H1 (cell line): ENCODE results near the gene ANKRD34B. TPM values are rescaled to one million over a fixed set of nuclear protein-coding genes. Genes with fewer than 3 reads are reported as not detected.

Experiments used
- CHD1 ChIP-seq: IDR thresholded peaks from 2 replicates; pipeline ENCODE4 v1.6.1; 2012; ENCODE audit warnings: low read depth, low read length, improper control_type of control experiment
- KDM4A ChIP-seq: IDR thresholded peaks from one replicate; pipeline ENCODE4 v1.7.1; 2012; ENCODE audit warnings: low read depth, mild to moderate bottlenecking, moderate library complexity, low read length, inconsistent platforms; ENCODE audit not compliant: severe bottlenecking
- polyA plus RNA-seq, 7 experiments: library from polyadenylated mRNA; depleted of rRNA in 3 of 7; stranded (reverse) in 5 of 7; unstranded in 2 of 7; fragments of >200 nt in 5 of 7; fragments of 200-250 nt in 2 of 7; gene quantifications; 1 replicate in 5 of 7; 2 replicates in 1 of 7; 4 replicates in 1 of 7; pipeline versions ENCODE4 v1.2.1 to v1.2.3, GENCODE V29; 2011 to 2013; ENCODE audit warnings: missing spikeins in 2 of 7, mixed read lengths in 2 of 7
- total RNA-seq: library from RNA; stranded (reverse); fragmentation: NEBNext Ultra II Directional; extraction: Animal tissue kit (Norgen Biotek cat#: 25700); gene quantifications from 2 replicates; pipeline ENCODE4 v1.2.1, GENCODE V29; 2021
- TF ChIP-seq, protein P1 (sequence below): fragments of 300-600 bp; sonication (generic); IDR thresholded peaks from 2 replicates; pipeline ENCODE4 v1.7.1; 2012; ENCODE audit warnings: low read length, moderate library complexity, mild to moderate bottlenecking, inconsistent platforms; ENCODE audit not compliant: insufficient replicate concordance

Gene ANKRD34B
- total and polyA plus RNA-seq, 2 of the 8 experiments (the other 6 are each of a cell fraction or from before 2014, with no cell fraction given): 1.5 to 6.3 TPM

DNA sequence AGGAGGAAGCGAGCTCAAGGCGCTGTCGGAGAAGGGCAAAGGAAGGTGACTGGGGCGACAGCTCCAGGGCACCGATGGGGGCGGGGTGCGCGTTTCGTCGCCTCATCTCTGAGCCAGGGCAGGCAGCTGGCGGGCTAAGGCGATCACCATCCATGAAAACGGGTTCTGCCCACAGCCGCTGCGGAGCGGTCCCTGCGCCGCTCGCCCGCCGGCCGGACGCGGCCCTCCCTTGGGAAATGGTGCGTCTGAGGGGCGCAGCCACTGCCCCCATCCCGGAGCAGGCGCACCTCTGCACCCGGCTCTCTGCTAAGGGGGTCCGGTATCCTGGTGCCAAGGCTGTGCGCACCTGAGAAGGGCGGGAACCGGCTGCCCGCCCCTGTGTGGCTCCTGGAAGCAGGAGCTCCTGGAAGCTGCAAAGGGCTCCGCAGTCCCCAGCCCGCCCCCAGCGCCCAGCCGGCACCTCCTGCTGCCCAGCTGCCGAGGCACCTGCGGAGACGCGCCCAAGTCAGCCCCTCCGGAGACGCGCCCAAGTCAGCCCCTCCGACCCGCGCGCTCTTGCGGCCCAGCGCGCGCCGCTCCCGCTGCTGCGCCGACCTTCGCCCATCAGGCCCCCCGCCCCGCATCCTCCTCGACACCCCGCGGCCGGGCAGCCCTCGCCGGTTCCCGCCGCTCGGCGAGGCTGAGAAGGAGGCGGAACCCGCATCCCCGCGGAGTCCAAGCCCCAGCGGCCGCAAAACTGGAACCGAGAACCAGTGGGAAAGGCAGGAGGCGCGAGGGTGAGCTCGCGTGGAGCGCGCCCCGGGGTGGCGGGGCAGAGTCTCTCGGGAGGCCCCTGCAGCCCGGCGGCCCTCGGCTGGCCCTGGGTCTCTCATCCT is 757 bp downstream of the ANKRD34B start (continued):
- TF ChIP-seq, protein P1, sequence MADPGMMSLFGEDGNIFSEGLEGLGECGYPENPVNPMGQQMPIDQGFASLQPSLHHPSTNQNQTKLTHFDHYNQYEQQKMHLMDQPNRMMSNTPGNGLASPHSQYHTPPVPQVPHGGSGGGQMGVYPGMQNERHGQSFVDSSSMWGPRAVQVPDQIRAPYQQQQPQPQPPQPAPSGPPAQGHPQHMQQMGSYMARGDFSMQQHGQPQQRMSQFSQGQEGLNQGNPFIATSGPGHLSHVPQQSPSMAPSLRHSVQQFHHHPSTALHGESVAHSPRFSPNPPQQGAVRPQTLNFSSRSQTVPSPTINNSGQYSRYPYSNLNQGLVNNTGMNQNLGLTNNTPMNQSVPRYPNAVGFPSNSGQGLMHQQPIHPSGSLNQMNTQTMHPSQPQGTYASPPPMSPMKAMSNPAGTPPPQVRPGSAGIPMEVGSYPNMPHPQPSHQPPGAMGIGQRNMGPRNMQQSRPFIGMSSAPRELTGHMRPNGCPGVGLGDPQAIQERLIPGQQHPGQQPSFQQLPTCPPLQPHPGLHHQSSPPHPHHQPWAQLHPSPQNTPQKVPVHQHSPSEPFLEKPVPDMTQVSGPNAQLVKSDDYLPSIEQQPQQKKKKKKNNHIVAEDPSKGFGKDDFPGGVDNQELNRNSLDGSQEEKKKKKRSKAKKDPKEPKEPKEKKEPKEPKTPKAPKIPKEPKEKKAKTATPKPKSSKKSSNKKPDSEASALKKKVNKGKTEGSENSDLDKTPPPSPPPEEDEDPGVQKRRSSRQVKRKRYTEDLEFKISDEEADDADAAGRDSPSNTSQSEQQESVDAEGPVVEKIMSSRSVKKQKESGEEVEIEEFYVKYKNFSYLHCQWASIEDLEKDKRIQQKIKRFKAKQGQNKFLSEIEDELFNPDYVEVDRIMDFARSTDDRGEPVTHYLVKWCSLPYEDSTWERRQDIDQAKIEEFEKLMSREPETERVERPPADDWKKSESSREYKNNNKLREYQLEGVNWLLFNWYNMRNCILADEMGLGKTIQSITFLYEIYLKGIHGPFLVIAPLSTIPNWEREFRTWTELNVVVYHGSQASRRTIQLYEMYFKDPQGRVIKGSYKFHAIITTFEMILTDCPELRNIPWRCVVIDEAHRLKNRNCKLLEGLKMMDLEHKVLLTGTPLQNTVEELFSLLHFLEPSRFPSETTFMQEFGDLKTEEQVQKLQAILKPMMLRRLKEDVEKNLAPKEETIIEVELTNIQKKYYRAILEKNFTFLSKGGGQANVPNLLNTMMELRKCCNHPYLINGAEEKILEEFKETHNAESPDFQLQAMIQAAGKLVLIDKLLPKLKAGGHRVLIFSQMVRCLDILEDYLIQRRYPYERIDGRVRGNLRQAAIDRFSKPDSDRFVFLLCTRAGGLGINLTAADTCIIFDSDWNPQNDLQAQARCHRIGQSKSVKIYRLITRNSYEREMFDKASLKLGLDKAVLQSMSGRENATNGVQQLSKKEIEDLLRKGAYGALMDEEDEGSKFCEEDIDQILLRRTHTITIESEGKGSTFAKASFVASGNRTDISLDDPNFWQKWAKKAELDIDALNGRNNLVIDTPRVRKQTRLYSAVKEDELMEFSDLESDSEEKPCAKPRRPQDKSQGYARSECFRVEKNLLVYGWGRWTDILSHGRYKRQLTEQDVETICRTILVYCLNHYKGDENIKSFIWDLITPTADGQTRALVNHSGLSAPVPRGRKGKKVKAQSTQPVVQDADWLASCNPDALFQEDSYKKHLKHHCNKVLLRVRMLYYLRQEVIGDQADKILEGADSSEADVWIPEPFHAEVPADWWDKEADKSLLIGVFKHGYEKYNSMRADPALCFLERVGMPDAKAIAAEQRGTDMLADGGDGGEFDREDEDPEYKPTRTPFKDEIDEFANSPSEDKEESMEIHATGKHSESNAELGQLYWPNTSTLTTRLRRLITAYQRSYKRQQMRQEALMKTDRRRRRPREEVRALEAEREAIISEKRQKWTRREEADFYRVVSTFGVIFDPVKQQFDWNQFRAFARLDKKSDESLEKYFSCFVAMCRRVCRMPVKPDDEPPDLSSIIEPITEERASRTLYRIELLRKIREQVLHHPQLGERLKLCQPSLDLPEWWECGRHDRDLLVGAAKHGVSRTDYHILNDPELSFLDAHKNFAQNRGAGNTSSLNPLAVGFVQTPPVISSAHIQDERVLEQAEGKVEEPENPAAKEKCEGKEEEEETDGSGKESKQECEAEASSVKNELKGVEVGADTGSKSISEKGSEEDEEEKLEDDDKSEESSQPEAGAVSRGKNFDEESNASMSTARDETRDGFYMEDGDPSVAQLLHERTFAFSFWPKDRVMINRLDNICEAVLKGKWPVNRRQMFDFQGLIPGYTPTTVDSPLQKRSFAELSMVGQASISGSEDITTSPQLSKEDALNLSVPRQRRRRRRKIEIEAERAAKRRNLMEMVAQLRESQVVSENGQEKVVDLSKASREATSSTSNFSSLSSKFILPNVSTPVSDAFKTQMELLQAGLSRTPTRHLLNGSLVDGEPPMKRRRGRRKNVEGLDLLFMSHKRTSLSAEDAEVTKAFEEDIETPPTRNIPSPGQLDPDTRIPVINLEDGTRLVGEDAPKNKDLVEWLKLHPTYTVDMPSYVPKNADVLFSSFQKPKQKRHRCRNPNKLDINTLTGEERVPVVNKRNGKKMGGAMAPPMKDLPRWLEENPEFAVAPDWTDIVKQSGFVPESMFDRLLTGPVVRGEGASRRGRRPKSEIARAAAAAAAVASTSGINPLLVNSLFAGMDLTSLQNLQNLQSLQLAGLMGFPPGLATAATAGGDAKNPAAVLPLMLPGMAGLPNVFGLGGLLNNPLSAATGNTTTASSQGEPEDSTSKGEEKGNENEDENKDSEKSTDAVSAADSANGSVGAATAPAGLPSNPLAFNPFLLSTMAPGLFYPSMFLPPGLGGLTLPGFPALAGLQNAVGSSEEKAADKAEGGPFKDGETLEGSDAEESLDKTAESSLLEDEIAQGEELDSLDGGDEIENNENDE: no peak
- TF ChIP-seq CHD1 (no peak), KDM4A (peak; percentile 77)
- TF ChIP-seq, all 59 proteins: peak for 5
